HL-60 (cell line): ENCODE results near the gene ZNF420.

ENCODE experiments used
- DNase-seq, 2 experiments: peaks; one replicate each; pipeline ENCODE4 v3.0.0-alpha.2; 2010 to 2020; ENCODE audit warnings: low read depth in 1 of 2, low spot score in 1 of 2
- H3K27ac ChIP-seq: fragments of 250-450 bp; sonication (Bioruptor Pico); replicated peaks from 2 replicates; pipeline ENCODE4 v1.5.1; 2020; ENCODE audit warnings: mild to moderate bottlenecking, moderate library complexity
- H3K27me3 ChIP-seq: fragments of 250-450 bp; sonication (Bioruptor Pico); 2 replicates; pipeline ENCODE4 v1.5.1; 2021; ENCODE audit warnings: mild to moderate bottlenecking, moderate library complexity; ENCODE audit not compliant: insufficient read depth, poor library complexity, severe bottlenecking
- H3K4me3 ChIP-seq: replicated peaks from 2 replicates; pipeline ENCODE4 v1.5.1; 2011; ENCODE audit warnings: mild to moderate bottlenecking, control low read depth, low read length; ENCODE audit not compliant: insufficient read depth
- GABPA ChIP-seq: IDR thresholded peaks from 2 replicates; pipeline ENCODE4 v1.6.1; 2012; ENCODE audit warnings: low read depth
- POLR2AphosphoS5 ChIP-seq: IDR thresholded peaks from 2 replicates; pipeline ENCODE4 v1.6.1; 2012; ENCODE audit warnings: low read depth
- SPI1 ChIP-seq: IDR thresholded peaks from 2 replicates; pipeline ENCODE4 v1.6.1; 2012; ENCODE audit warnings: low read depth, mild to moderate bottlenecking, borderline replicate concordance
- long read RNA-seq: library from polyadenylated mRNA; unstranded; transcript quantifications from one replicate; pipeline ENCODE4 v2.0.0, GENCODE V29; 2020
- TF ChIP-seq, protein P1 (sequence below): IDR thresholded peaks from 2 replicates; pipeline ENCODE4 v1.6.1; 2012; ENCODE audit warnings: low read depth; ENCODE audit not compliant: insufficient replicate concordance
- TF ChIP-seq, protein P2 (sequence below): IDR thresholded peaks from one replicate; pipeline ENCODE4 v1.5.1; 2011; ENCODE audit warnings: low read length, control low read depth, inconsistent platforms; ENCODE audit not compliant: insufficient read depth

The ZNF420 gene
- long read RNA-seq, transcript ZNF420-202 (5 exons, 3,535 nt): major isoform, 116 of 174 reads
- long read RNA-seq, transcript ZNF420-207 (4 exons, 695 nt): minor isoform, 8 of 174 reads
- long read RNA-seq, partial matches to known transcripts: 5 of 174 reads
- long read RNA-seq, other reads (novel, unspliced or antisense): 45 of 174 reads

- no peak for TF ChIP-seq SPI1
- TF ChIP-seq GABPA: peak; percentile 80
- TF ChIP-seq, protein P1, sequence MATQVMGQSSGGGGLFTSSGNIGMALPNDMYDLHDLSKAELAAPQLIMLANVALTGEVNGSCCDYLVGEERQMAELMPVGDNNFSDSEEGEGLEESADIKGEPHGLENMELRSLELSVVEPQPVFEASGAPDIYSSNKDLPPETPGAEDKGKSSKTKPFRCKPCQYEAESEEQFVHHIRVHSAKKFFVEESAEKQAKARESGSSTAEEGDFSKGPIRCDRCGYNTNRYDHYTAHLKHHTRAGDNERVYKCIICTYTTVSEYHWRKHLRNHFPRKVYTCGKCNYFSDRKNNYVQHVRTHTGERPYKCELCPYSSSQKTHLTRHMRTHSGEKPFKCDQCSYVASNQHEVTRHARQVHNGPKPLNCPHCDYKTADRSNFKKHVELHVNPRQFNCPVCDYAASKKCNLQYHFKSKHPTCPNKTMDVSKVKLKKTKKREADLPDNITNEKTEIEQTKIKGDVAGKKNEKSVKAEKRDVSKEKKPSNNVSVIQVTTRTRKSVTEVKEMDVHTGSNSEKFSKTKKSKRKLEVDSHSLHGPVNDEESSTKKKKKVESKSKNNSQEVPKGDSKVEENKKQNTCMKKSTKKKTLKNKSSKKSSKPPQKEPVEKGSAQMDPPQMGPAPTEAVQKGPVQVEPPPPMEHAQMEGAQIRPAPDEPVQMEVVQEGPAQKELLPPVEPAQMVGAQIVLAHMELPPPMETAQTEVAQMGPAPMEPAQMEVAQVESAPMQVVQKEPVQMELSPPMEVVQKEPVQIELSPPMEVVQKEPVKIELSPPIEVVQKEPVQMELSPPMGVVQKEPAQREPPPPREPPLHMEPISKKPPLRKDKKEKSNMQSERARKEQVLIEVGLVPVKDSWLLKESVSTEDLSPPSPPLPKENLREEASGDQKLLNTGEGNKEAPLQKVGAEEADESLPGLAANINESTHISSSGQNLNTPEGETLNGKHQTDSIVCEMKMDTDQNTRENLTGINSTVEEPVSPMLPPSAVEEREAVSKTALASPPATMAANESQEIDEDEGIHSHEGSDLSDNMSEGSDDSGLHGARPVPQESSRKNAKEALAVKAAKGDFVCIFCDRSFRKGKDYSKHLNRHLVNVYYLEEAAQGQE: peak; percentile 14
- TF ChIP-seq POLR2AphosphoS5: 0 out of 2 replicates have a peak, but pooled peaks have one; percentile 64
- TF ChIP-seq, protein P2, sequence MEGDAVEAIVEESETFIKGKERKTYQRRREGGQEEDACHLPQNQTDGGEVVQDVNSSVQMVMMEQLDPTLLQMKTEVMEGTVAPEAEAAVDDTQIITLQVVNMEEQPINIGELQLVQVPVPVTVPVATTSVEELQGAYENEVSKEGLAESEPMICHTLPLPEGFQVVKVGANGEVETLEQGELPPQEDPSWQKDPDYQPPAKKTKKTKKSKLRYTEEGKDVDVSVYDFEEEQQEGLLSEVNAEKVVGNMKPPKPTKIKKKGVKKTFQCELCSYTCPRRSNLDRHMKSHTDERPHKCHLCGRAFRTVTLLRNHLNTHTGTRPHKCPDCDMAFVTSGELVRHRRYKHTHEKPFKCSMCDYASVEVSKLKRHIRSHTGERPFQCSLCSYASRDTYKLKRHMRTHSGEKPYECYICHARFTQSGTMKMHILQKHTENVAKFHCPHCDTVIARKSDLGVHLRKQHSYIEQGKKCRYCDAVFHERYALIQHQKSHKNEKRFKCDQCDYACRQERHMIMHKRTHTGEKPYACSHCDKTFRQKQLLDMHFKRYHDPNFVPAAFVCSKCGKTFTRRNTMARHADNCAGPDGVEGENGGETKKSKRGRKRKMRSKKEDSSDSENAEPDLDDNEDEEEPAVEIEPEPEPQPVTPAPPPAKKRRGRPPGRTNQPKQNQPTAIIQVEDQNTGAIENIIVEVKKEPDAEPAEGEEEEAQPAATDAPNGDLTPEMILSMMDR: no peak
- Histone ChIP-seq H3K4me3 (peak within 1 kb of the TSS; percentile 91), H3K27me3 (no peaks in the 10 kb centered on the region), H3K27ac (peak within 1 kb of the TSS; percentile 83)
- DNase-seq: peak; percentile 92 to 96
These were observed at the start of gene ZNF420 for GRCh38 chr19:37077934-37078716. Gene ZNF420, plus strand, starts transcription at chr19:37078433. Its CDS starts 10,686 bp downstream, at chr19:37089119.

DNA sequence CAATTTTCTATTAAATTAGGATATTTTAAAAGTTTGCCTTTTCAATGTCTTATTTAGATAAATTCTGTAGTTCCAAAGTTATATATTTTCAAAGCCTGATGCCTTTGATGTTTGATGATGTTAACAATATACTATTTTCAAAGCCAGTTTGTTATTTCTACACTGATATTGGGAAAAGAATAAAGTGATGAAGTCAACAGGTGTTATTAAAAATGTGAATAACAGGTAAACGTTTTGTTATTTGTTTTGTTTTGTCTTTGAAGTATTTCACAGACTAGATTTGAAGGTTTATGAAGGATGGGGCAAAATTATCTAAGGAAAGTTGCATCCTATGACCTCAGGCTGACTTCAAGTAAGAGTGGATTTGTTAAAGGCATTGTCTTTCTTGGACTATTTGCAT is 33.1 kb upstream of the ZNF420 start:
- TF ChIP-seq, protein P2: no peak
- TF ChIP-seq GABPA (no peak), POLR2AphosphoS5 (no peak), SPI1 (no peak)
- TF ChIP-seq, protein P1: no peak
- Histone ChIP-seq H3K27ac (no peak overlapping the region), H3K4me3 (no peak overlapping the region), H3K27me3 (no peaks in the 10 kb centered on the region)
- no peak for DNase-seq

DNA sequence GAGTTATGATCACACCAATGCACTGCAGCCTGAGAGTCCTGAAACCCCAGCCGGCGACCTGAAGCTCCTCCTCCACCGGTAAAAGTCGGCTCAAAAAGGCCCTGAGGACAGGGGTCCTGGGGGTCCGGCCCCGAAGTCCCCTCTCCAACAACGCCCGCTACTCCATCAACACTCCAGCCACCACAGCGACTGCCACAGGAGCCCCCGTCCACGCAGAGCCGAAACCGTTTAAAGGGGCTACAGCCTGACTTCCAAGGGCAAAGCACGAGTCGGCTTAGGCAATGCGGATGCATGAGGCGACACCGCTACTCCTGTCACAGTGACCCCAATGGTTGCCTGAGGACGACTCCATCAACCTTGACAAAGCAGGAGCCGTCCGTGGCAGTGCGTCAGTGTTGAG is 22.9 kb upstream of the ZNF420 start:
- no peaks in the 10 kb centered on the region for H3K27me3 ChIP-seq
- H3K4me3 ChIP-seq: no peak overlapping the region
- DNase-seq: no peak
- H3K27ac ChIP-seq: no peak overlapping the region
- TF ChIP-seq, protein P1: no peak
- TF ChIP-seq POLR2AphosphoS5: no peak
- no peak for TF ChIP-seq GABPA
- TF ChIP-seq, protein P2: no peak
- TF ChIP-seq SPI1: no peak
